Breast epithelium (tissue), 4 donors: ENCODE data around the gene MOGAT3. TPM values are rescaled to one million over a fixed set of nuclear protein-coding genes. Genes with fewer than 3 reads are reported as not detected.
A peak's percentile ranks its signal among the peaks of the same experiment; 100 is the strongest.

ENCODE experiments used
- DNase-seq, 2 donors: peaks; one replicate each; pipeline ENCODE4 v3.0.0-alpha.2; 2019; ENCODE audit warnings: low spot score in 2 of 2
- H3K27ac ChIP-seq, 2 donors: fragments of 200-600 bp; sonication (generic) in 1 of 2; one replicate each; pipeline ENCODE4 v1.5.1; 2016 to 2019; ENCODE audit warnings: mild to moderate bottlenecking in 1 of 2
- H3K27me3 ChIP-seq, 2 donors: fragments of 200-600 bp; sonication (generic) in 1 of 2; one replicate each; pipeline versions ENCODE4 v1.5.1 to v1.6.0; 2017 to 2019; ENCODE audit warnings: control low read depth in 1 of 2, mild to moderate bottlenecking in 1 of 2
- H3K36me3 ChIP-seq: fragments of 200-600 bp; one replicate; pipeline ENCODE4 v1.5.1; 2019
- H3K4me1 ChIP-seq, 2 donors: fragments of 200-600 bp; sonication (generic); one replicate each; pipeline ENCODE4 v1.5.1; 2016 to 2019; ENCODE audit warnings: control low read depth in 1 of 2
- H3K4me3 ChIP-seq, 3 donors: fragments of 200-600 bp; sonication (generic); 1 replicate in 2 of 3; 2 replicates in 1 of 3; pipeline ENCODE4 v1.5.1; 2016 to 2019; ENCODE audit warnings: mild to moderate bottlenecking in 3 of 3, moderate library complexity in 2 of 3
- H3K9me3 ChIP-seq, 2 donors: fragments of 200-600 bp; sonication (generic) in 1 of 2; one replicate each; pipeline ENCODE4 v1.5.1; 2016 to 2019; ENCODE audit warnings: control low read depth in 1 of 2
- POLR2A ChIP-seq: fragments of 450-650 bp; IDR thresholded peaks from one replicate; pipeline ENCODE4 v1.6.1; 2016; ENCODE audit warnings: antibody characterized with exemption, mild to moderate bottlenecking, moderate library complexity
- POLR2AphosphoS5 ChIP-seq, 3 donors: sonication (generic); formaldehyde crosslinking; IDR thresholded peaks; one replicate each; pipeline ENCODE4 v1.6.1; 2017; ENCODE audit warnings: antibody characterized with exemption in 3 of 3
- intact Hi-C: fragments of 100-400 bp; cut with DNase I; formaldehyde crosslinking; loops from one replicate; pipeline ENCODE4 v1.15.1; 2023; ENCODE audit warnings: low total_unique reads
- total RNA-seq, 3 donors: library from RNA; depleted of rRNA; stranded (reverse); fragments of >200 nt; gene quantifications; one replicate each; pipeline ENCODE4 v1.1.0, GENCODE V29; 2016
- TF ChIP-seq, protein P1 (sequence below), 3 donors: fragments of 450-650 bp; IDR thresholded peaks; one replicate each; pipeline ENCODE4 v1.5.1; 2016 to 2017; ENCODE audit warnings: antibody characterized with exemption in 3 of 3, mild to moderate bottlenecking in 3 of 3, moderate library complexity in 3 of 3

The MOGAT3 gene
- total RNA-seq, 3 donors from 2014 or later, result 2.6 TPM; not detected in 2

DNA sequence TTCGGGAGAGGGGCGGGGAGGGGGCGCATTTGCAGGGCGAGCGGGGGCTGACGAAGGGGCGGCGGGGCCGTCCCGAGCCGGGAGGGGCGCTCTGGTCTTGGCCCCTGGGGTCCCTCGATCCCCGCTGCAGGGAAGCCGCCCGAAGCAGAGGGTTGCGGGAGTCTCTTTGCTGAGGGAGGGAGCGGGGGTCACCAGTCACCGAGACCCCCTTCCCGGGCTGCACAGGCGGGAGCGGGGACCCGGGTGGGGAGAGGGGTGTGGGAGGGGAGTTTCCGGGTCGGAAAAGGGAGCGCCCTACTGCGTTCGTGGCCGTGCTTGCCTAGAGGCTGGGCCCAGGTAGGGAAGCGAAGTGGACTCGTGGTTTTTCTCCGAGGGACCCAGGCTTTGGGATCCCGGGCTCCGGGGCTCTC lies 46.1 kb downstream of the MOGAT3 start:
- no peaks in the 10 kb centered on the region for H3K36me3 ChIP-seq
- H3K9me3 ChIP-seq, result no peaks in the 10 kb centered on the region
- no peak for DNase-seq
- peaks cover 5 to 6% of the 10 kb centered on the region in 2 donors for H3K4me1 ChIP-seq
- TF ChIP-seq POLR2AphosphoS5 (IDR thresholded peaks at IDR 0.05) (no peak), POLR2A (no peak)
- TF ChIP-seq, protein P1, sequence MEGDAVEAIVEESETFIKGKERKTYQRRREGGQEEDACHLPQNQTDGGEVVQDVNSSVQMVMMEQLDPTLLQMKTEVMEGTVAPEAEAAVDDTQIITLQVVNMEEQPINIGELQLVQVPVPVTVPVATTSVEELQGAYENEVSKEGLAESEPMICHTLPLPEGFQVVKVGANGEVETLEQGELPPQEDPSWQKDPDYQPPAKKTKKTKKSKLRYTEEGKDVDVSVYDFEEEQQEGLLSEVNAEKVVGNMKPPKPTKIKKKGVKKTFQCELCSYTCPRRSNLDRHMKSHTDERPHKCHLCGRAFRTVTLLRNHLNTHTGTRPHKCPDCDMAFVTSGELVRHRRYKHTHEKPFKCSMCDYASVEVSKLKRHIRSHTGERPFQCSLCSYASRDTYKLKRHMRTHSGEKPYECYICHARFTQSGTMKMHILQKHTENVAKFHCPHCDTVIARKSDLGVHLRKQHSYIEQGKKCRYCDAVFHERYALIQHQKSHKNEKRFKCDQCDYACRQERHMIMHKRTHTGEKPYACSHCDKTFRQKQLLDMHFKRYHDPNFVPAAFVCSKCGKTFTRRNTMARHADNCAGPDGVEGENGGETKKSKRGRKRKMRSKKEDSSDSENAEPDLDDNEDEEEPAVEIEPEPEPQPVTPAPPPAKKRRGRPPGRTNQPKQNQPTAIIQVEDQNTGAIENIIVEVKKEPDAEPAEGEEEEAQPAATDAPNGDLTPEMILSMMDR (IDR thresholded peaks at IDR 0.05), result no peak
- H3K27ac ChIP-seq, result no peak overlapping the region
- H3K4me3 ChIP-seq, result peak overlapping the region; percentile 80 to 89 (median 85)
- intact Hi-C loops, result no loop called here
- no peaks in the 10 kb centered on the region for H3K27me3 ChIP-seq

GRCh38 chr7:101153969-101154692 lies 46.7 kb downstream of the MOGAT3 start, which contains the start of gene AP1S1:
Gene AP1S1, plus strand, starts transcription at chr7:101154476. Its CDS starts 39 bp downstream, at chr7:101154515.
- DNase-seq, result peak; percentile 85 to 90
- H3K27ac ChIP-seq, result no peak within 1 kb of the TSS
- peaks cover 5 to 6% of the 10 kb centered on the region in 2 donors for H3K4me1 ChIP-seq
- TF ChIP-seq POLR2AphosphoS5 (IDR thresholded peaks at IDR 0.05), result peak; percentile 27 to 42 (median 30)
- TF ChIP-seq, protein P1 (IDR thresholded peaks at IDR 0.05), result no peak
- H3K9me3 ChIP-seq, result no peaks in the 10 kb centered on the region
- peak within 1 kb of the TSS; percentile 80 to 89 (median 85) for H3K4me3 ChIP-seq
- no peaks in the 10 kb centered on the region for H3K36me3 ChIP-seq
- H3K27me3 ChIP-seq, result no peaks in the 10 kb centered on the region
- intact Hi-C loops, result no loop called here

DNA sequence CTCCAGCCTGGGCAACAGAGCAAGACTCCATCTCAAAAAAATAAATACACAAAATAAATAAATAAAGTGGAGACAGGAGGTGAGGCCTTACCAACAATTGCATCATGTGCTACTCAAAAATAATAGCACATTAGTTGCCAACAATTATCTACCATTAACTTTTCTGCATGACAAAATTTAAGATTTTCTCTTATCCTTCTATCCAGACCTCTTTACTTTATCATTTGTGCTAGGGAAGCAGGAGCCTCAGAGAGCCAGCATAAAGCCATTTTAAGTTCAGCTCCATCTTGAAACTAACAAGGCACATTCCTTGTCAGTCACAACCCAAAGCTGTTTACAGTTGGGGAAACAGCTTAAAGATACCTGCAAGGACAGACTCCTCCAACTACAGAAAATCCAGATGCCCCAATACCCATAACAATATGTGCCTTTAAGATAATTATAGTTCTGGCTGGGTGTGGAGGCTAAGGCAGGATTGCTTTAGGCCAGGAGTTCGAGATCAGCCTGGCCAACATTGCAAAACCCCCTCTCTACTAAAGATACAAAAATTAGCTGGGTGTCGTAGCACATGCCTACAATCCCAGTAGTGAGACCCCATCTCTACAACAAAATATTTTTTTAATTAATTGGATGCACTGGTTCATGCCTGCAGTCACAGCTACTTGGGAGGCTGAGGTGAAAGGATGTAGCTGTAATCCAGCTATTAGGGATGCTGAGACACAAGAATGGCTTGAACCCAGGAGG lies 48.8 kb downstream of the MOGAT3 start:
- no peak overlapping the region for H3K27ac ChIP-seq
- no peaks in the 10 kb centered on the region for H3K27me3 ChIP-seq
- H3K9me3 ChIP-seq, result no peaks in the 10 kb centered on the region
- H3K36me3 ChIP-seq, result no peaks in the 10 kb centered on the region
- intact Hi-C loops, result no loop called here
- peaks cover 5 to 6% of the 10 kb centered on the region in 2 donors for H3K4me1 ChIP-seq
- TF ChIP-seq POLR2AphosphoS5 (IDR thresholded peaks at IDR 0.05) (no peak), POLR2A (no peak)
- TF ChIP-seq, protein P1 (IDR thresholded peaks at IDR 0.05), result no peak
- no peak overlapping the region for H3K4me3 ChIP-seq
- DNase-seq, result no peak

Other genes starting within 250 kb of the MOGAT3 start
- 1 to 10 TPM in 2 of 3 donors, not detected in 1; 1.4 to 5.2 TPM for gene MUC12, start 231.5 kb downstream of the MOGAT3 start, total RNA-seq
- under 1 TPM in 1 of 3 donors, not detected in 2; under 0.01 TPM for gene MUC17, start 181.0 kb downstream of the MOGAT3 start, total RNA-seq
- gene TRIM56, start 115.6 kb downstream of the MOGAT3 start, total RNA-seq, result 10 to 100 TPM; 14.1 to 21.6 (median 19.9) TPM
- gene SERPINE1, start 73.9 kb downstream of the MOGAT3 start, total RNA-seq, result 10 to 100 TPM in 1 of 3 donors, 1 to 10 TPM in 2; 6.2 to 24.3 (median 7.4) TPM
- 10 to 100 TPM; 29.6 to 55.7 (median 44.6) TPM for gene AP1S1, start 46.6 kb downstream of the MOGAT3 start, total RNA-seq
- under 1 TPM in 1 of 3 donors, not detected in 2; 0.16 TPM for gene VGF, start 35.5 kb downstream of the MOGAT3 start, total RNA-seq
- not detected for gene NAT16, start 20.7 kb downstream of the MOGAT3 start, total RNA-seq
- 10 to 100 TPM; 23.9 to 46.2 (median 43.2) TPM for gene PLOD3, start 16.5 kb upstream of the MOGAT3 start, total RNA-seq
- gene ZNHIT1, start 17.1 kb upstream of the MOGAT3 start, total RNA-seq, result 100 to 1,000 TPM in 1 of 3 donors, 10 to 100 TPM in 2; 80.2 to 107 (median 91.4) TPM
- 10 to 100 TPM; 14.4 to 44.6 (median 17.1) TPM for gene CLDN15, start 36.8 kb upstream of the MOGAT3 start, total RNA-seq
- 100 to 1,000 TPM; 252 to 432 (median 278) TPM for gene FIS1, start 44.0 kb upstream of the MOGAT3 start, total RNA-seq
- 10 to 100 TPM; 19.7 to 33.4 (median 24.5) TPM for gene IFT22, start 120.8 kb upstream of the MOGAT3 start, total RNA-seq
- not detected for gene COL26A1, start 161.8 kb upstream of the MOGAT3 start, total RNA-seq